ENCODE measurements around the gene BMPR1A.

Gene BMPR1A

DNA sequence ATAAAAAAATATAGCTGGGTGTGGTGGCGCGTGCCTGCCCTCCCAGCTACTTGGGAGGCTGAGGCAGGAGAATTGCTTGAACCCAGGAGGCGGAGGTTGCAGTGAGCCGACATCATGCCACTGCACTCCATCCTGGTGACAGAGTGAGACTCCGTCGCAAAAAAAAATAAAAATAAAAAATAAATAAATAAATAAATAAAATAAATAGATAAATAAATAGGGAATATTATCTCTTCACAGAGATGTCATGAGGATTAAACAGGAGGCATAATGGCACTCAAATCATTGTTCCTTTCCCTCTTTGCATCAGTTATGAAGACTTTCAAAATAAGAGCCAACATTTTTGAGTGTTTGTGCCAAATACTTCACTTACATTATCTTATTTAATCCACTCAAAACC is 32.0 kb upstream of the BMPR1A start:
- TF ChIP-seq, protein P1, sequence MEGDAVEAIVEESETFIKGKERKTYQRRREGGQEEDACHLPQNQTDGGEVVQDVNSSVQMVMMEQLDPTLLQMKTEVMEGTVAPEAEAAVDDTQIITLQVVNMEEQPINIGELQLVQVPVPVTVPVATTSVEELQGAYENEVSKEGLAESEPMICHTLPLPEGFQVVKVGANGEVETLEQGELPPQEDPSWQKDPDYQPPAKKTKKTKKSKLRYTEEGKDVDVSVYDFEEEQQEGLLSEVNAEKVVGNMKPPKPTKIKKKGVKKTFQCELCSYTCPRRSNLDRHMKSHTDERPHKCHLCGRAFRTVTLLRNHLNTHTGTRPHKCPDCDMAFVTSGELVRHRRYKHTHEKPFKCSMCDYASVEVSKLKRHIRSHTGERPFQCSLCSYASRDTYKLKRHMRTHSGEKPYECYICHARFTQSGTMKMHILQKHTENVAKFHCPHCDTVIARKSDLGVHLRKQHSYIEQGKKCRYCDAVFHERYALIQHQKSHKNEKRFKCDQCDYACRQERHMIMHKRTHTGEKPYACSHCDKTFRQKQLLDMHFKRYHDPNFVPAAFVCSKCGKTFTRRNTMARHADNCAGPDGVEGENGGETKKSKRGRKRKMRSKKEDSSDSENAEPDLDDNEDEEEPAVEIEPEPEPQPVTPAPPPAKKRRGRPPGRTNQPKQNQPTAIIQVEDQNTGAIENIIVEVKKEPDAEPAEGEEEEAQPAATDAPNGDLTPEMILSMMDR (IDR thresholded peaks at IDR 0.05; ENCODE audit: low read depth, low read length, poor library complexity, severe bottlenecking) = no peak
- no peak for TF ChIP-seq EZH2phosphoT487 (IDR thresholded peaks at IDR 0.05; ENCODE audit: borderline replicate concordance, low read length)
- Histone ChIP-seq H3K9me3 (ENCODE audit: control insufficient read depth, insufficient read depth, low read length) (no peaks in the 10 kb centered on the region), H3K36me3 (ENCODE audit: control insufficient read depth, low read length) (no peaks in the 10 kb centered on the region), H4K20me1 (ENCODE audit: control insufficient read depth, insufficient read depth, low read depth, low read length) (0 out of 2 replicates have a peak, but pooled peaks cover 3% of the 10 kb centered on the region), H3K79me2 (ENCODE audit: control insufficient read depth, low read length) (no peaks in the 10 kb centered on the region), H3K27me3 (ENCODE audit: control insufficient read depth, low read length) (peaks cover 14% of the 10 kb centered on the region), H3F3A (ENCODE audit: control insufficient read depth, insufficient read depth) (no peaks in the 10 kb centered on the region), H3K4me3 (ENCODE audit: low read length) (no peak overlapping the region), H3K9me2 (replicated peaks; ENCODE audit: control insufficient read depth, low read length) (no peaks in the 10 kb centered on the region), H3K4me2 (ENCODE audit: low read length) (no peak overlapping the region), H3K4me1 (ENCODE audit: control insufficient read depth, low read length) (peaks cover 10% of the 10 kb centered on the region), H3K27ac (ENCODE audit: low read depth, low read length) (no peak overlapping the region)

DNA sequence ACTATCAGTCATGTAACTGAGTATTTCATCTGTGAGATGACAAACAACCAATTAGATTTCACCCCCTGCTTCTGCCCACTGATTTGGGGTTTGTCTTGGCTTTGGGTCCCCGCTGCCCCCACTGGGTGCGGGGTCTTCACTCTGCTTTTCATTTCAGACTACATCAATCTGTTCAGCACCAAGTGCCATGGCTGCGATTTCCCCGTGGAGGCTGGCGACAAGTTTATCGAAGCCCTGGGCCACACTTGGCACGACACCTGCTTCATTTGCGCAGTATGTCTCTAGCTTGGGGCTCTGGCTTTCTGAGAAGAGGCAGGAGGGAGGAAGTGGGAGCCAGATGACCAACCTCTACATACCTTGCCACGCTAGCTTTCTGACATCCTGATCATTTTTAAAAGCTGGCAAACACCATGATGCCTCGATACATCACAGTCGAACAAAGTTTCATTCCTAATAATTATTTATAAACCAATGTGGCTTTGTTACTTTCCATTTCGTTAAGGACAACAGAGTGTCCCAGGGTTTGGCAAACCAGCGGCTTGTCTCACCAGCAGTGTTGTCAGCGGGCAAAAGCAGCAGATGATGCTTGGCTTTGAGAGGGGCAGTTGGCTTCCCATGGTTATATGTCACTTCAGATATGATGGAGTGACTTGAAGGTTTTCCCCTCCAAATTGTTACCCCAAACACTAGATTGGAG is 30.3 kb upstream of the BMPR1A start:
- Histone ChIP-seq H4K20me1 (ENCODE audit: control insufficient read depth, insufficient read depth, low read depth, low read length) (0 out of 2 replicates have a peak, but pooled peaks cover 5% of the 10 kb centered on the region), H3F3A (ENCODE audit: control insufficient read depth, insufficient read depth) (no peaks in the 10 kb centered on the region), H3K27ac (ENCODE audit: low read depth, low read length) (no peak overlapping the region), H3K9me3 (ENCODE audit: control insufficient read depth, insufficient read depth, low read length) (no peaks in the 10 kb centered on the region), H3K27me3 (ENCODE audit: control insufficient read depth, low read length) (peaks cover 12% of the 10 kb centered on the region), H3K36me3 (ENCODE audit: control insufficient read depth, low read length) (no peaks in the 10 kb centered on the region), H3K4me2 (ENCODE audit: low read length) (no peak overlapping the region), H3K79me2 (ENCODE audit: control insufficient read depth, low read length) (no peaks in the 10 kb centered on the region), H3K4me3 (ENCODE audit: low read length) (no peak overlapping the region), H3K4me1 (ENCODE audit: control insufficient read depth, low read length) (peaks cover 10% of the 10 kb centered on the region), H3K9me2 (replicated peaks; ENCODE audit: control insufficient read depth, low read length) (no peaks in the 10 kb centered on the region)
- TF ChIP-seq, protein P1 (IDR thresholded peaks at IDR 0.05; ENCODE audit: low read depth, low read length, poor library complexity, severe bottlenecking) = no peak
- no peak for TF ChIP-seq EZH2phosphoT487 (IDR thresholded peaks at IDR 0.05; ENCODE audit: borderline replicate concordance, low read length)

DNA sequence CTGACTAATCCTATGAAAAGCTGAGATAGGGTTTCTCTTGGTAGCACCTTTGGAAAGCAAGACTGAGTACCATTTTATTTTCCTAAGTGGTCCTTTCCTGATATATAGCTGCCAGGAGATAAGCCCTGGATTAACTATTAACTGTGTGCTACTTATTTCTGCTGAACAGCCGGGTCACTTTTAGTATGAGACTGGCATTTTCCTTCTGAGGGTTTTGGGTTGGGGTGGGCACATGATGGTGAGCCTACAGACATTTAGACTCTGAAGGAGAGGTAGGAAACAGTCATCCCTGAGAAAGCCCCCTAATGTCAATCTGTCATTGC is 29.8 kb upstream of the BMPR1A start:
- Histone ChIP-seq H3K36me3 (ENCODE audit: control insufficient read depth, low read length) (no peaks in the 10 kb centered on the region), H3K4me1 (ENCODE audit: control insufficient read depth, low read length) (peaks cover 10% of the 10 kb centered on the region), H3K4me3 (ENCODE audit: low read length) (no peak overlapping the region), H3K27ac (ENCODE audit: low read depth, low read length) (no peak overlapping the region), H3K27me3 (ENCODE audit: control insufficient read depth, low read length) (peaks cover 8% of the 10 kb centered on the region; the same call in 1 of the 2 replicates), H3F3A (ENCODE audit: control insufficient read depth, insufficient read depth) (no peaks in the 10 kb centered on the region), H3K9me2 (replicated peaks; ENCODE audit: control insufficient read depth, low read length) (no peaks in the 10 kb centered on the region), H3K9me3 (ENCODE audit: control insufficient read depth, insufficient read depth, low read length) (no peaks in the 10 kb centered on the region), H3K79me2 (ENCODE audit: control insufficient read depth, low read length) (no peaks in the 10 kb centered on the region), H4K20me1 (ENCODE audit: control insufficient read depth, insufficient read depth, low read depth, low read length) (0 out of 2 replicates have a peak, but pooled peaks cover 5% of the 10 kb centered on the region), H3K4me2 (ENCODE audit: low read length) (no peak overlapping the region)
- TF ChIP-seq, protein P1 (IDR thresholded peaks at IDR 0.05; ENCODE audit: low read depth, low read length, poor library complexity, severe bottlenecking) = no peak
- no peak for TF ChIP-seq EZH2phosphoT487 (IDR thresholded peaks at IDR 0.05; ENCODE audit: borderline replicate concordance, low read length)

Data from DOHH2 (cell line).